ENCODE data around the gene ADCY2. TPM values are rescaled to one million over a fixed set of nuclear protein-coding genes. Genes with fewer than 3 reads are reported as not detected.

The ADCY2 gene
- polyA plus RNA-seq, 4 donors: 0.87 to 3.7 (median 2.2) TPM

DNA sequence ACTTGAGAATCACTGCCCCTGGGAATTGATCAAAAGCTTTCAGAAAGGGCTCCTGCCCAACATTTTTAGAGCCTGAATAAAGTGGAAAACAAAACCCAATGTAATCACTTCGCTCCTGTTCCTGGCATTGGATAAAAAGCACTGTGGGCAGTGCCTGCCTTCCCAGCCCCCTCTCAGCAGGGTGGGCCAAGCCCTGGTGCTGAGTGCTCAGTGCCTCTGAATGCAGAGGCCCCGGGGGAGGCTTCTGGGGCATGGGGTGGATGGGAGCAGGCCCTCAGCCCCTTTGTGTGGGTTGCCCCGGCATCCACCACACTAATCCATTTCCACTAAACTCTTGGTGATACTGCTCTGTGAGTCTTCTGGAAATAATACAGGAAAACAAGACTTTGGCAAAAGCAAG is 399.4 kb downstream of the ADCY2 start:
- 59 to 84% (median 67%) methylated on average over 3 of the region's 3 CpGs for WGBS, 3 donors
- no peak overlapping the region for H3K4me3 ChIP-seq (ENCODE audit: low read depth in 1 of 3, low read length in 3 of 3)
- no peaks in the 10 kb centered on the region for H3K9me3 ChIP-seq (ENCODE audit: control insufficient read depth in 2 of 2, insufficient read depth in 1 of 2, low read depth in 1 of 2, low read length in 1 of 2)
- no peak for DNase-seq
- no peak overlapping the region for H3K27ac ChIP-seq (ENCODE audit: low read depth in 1 of 3, low read length in 2 of 3)
- H3K36me3 ChIP-seq (ENCODE audit: control insufficient read depth in 3 of 3, insufficient read depth in 2 of 3, low read depth in 1 of 3, low read length in 3 of 3): no peaks in the 10 kb centered on the region
- H3K4me1 ChIP-seq (ENCODE audit: control insufficient read depth in 3 of 3, insufficient read depth in 2 of 3, low read depth in 1 of 3, low read length in 2 of 3): no peaks in the 10 kb centered on the region
- H3K27me3 ChIP-seq (ENCODE audit: control insufficient read depth in 3 of 3, insufficient read depth in 3 of 3, low read length in 3 of 3): no peaks in the 10 kb centered on the region
- FAIRE-seq: no peak

DNA sequence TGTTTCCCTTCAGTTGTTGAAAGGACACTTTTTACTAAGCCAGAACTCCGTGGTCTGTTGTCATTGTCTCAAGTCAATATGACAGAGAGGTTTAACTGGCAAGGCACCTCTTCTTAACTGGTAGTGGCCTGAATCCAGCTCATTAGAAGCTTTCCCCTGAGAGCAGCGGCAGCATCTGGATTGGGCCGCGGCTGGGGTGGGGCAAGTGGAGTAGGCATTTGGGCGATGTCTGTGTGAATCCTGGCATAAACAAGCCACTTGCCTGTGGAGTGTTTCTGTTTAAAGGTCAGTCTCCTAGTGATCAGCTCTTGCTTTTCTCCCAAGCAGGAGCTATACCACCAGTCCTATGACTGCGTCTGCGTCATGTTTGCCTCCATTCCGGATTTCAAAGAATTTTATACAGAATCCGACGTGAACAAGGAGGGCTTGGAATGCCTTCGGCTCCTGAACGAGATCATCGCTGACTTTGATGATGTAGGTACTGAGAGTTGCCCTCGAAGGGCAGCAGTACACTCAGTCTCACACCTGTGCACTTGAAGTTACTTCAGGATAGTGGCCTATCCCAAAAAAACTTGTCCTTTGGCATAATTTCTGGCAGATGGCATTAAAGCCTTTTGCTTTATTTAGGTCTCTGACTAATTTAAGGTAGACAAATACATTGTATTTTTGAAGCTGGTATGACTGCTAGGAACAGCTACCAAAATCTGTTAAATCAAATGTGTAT is 406.1 kb downstream of the ADCY2 start:
- FAIRE-seq: no peak

GRCh38 chr5:7802855-7803254 is 406.9 kb downstream of the ADCY2 start:
- no peak for DNase-seq
- FAIRE-seq: no peak
- Histone ChIP-seq H3K4me3 (ENCODE audit: low read depth in 1 of 3, low read length in 3 of 3) (no peak overlapping the region), H3K36me3 (ENCODE audit: control insufficient read depth in 3 of 3, insufficient read depth in 2 of 3, low read depth in 1 of 3, low read length in 3 of 3) (peaks cover 0 to 2% (median 0%) of the 10 kb centered on the region in 3 donors), H3K4me1 (ENCODE audit: control insufficient read depth in 3 of 3, insufficient read depth in 2 of 3, low read depth in 1 of 3, low read length in 2 of 3) (no peaks in the 10 kb centered on the region), H3K27ac (ENCODE audit: low read depth in 1 of 3, low read length in 2 of 3) (no peak overlapping the region), H3K9me3 (ENCODE audit: control insufficient read depth in 2 of 2, insufficient read depth in 1 of 2, low read depth in 1 of 2, low read length in 1 of 2) (no peaks in the 10 kb centered on the region), H3K27me3 (ENCODE audit: control insufficient read depth in 3 of 3, insufficient read depth in 3 of 3, low read length in 3 of 3) (no peaks in the 10 kb centered on the region)
- 76 to 87% (median 79%) methylated on average over 6 of the region's 6 CpGs for WGBS, 3 donors

More for the DNA sequence above, 406.1 kb downstream of the ADCY2 start:
- Histone ChIP-seq H3K9me3 (ENCODE audit: control insufficient read depth in 2 of 2, insufficient read depth in 1 of 2, low read depth in 1 of 2, low read length in 1 of 2) (no peaks in the 10 kb centered on the region), H3K4me3 (ENCODE audit: low read depth in 1 of 3, low read length in 3 of 3) (no peak overlapping the region), H3K4me1 (ENCODE audit: control insufficient read depth in 3 of 3, insufficient read depth in 2 of 3, low read depth in 1 of 3, low read length in 2 of 3) (no peaks in the 10 kb centered on the region), H3K36me3 (ENCODE audit: control insufficient read depth in 3 of 3, insufficient read depth in 2 of 3, low read depth in 1 of 3, low read length in 3 of 3) (peaks cover 0 to 2% (median 0%) of the 10 kb centered on the region in 3 donors), H3K27ac (ENCODE audit: low read depth in 1 of 3, low read length in 2 of 3) (no peak overlapping the region), H3K27me3 (ENCODE audit: control insufficient read depth in 3 of 3, insufficient read depth in 3 of 3, low read length in 3 of 3) (no peaks in the 10 kb centered on the region)
- 79 to 82% (median 80%) methylated on average over 14 of the region's 14 CpGs for WGBS, 3 donors
- no peak for DNase-seq

DNA sequence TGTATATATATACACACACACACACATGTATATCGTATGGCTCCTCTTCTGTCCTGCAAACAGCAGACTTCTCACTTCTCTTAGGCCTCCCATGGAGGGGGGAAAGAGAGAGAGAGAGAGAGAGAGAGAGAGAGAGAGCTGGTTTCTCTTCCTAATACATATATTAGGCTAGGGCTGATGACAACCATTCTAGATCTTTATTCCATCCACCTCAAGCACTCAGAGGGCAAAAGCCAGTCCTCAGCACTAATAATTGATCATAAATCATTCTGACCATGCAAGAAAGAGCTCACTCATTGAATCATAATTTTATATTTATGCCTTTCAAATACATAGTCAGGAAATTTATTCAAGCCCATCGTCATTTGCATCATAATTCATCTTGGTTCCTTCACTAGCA is 408.0 kb downstream of the ADCY2 start:
- no peaks in the 10 kb centered on the region for H3K9me3 ChIP-seq (ENCODE audit: control insufficient read depth in 2 of 2, insufficient read depth in 1 of 2, low read depth in 1 of 2, low read length in 1 of 2)
- no peaks in the 10 kb centered on the region for H3K4me1 ChIP-seq (ENCODE audit: control insufficient read depth in 3 of 3, insufficient read depth in 2 of 3, low read depth in 1 of 3, low read length in 2 of 3)
- H3K36me3 ChIP-seq (ENCODE audit: control insufficient read depth in 3 of 3, insufficient read depth in 2 of 3, low read depth in 1 of 3, low read length in 3 of 3): peaks cover 0 to 2% (median 0%) of the 10 kb centered on the region in 3 donors
- FAIRE-seq (no peak), DNase-seq (no peak)
- no peak overlapping the region for H3K27ac ChIP-seq (ENCODE audit: low read depth in 1 of 3, low read length in 2 of 3)
- H3K4me3 ChIP-seq (ENCODE audit: low read depth in 1 of 3, low read length in 3 of 3): no peak overlapping the region
- H3K27me3 ChIP-seq (ENCODE audit: control insufficient read depth in 3 of 3, insufficient read depth in 3 of 3, low read length in 3 of 3): no peaks in the 10 kb centered on the region
- WGBS, 3 donors: 40 to 70% (median 51%) methylated on average over 2 of the region's 2 CpGs

- Histone ChIP-seq H3K27me3 (ENCODE audit: control insufficient read depth in 3 of 3, insufficient read depth in 3 of 3, low read length in 3 of 3) (no peaks in the 10 kb centered on the region), H3K4me3 (ENCODE audit: low read depth in 1 of 3, low read length in 3 of 3) (no peak overlapping the region), H3K27ac (ENCODE audit: low read depth in 1 of 3, low read length in 2 of 3) (no peak overlapping the region), H3K36me3 (ENCODE audit: control insufficient read depth in 3 of 3, insufficient read depth in 2 of 3, low read depth in 1 of 3, low read length in 3 of 3) (peaks cover 0 to 2% (median 0%) of the 10 kb centered on the region in 3 donors), H3K4me1 (ENCODE audit: control insufficient read depth in 3 of 3, insufficient read depth in 2 of 3, low read depth in 1 of 3, low read length in 2 of 3) (no peaks in the 10 kb centered on the region), H3K9me3 (ENCODE audit: control insufficient read depth in 2 of 2, insufficient read depth in 1 of 2, low read depth in 1 of 2, low read length in 1 of 2) (no peaks in the 10 kb centered on the region)
- WGBS, 3 donors: 78 to 97% (median 92%) methylated on average over 2 of the region's 2 CpGs
- DNase-seq (no peak), FAIRE-seq (no peak)
Measured at GRCh38 chr5:7805379-7805778, 409.4 kb downstream of the ADCY2 start.

DNA sequence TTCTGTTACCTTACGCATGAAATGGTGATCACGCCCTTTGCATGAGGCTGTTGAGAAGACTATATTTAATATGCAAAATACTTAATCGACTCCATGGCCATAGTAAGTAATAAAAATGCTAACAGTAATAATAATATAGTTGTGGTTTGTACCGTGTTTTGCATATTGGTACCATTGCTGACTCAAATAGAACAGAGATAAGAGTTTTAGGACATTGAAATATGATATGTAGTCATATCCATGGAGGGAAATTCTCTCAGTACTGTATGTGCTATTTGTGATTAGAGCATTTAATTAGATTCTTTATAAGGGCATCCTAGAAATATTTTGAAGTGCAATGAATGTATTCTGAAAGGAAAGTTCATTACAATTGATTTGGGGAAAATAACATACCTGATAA is 413.1 kb downstream of the ADCY2 start:
- Histone ChIP-seq H3K27me3 (ENCODE audit: control insufficient read depth in 3 of 3, insufficient read depth in 3 of 3, low read length in 3 of 3) (no peaks in the 10 kb centered on the region), H3K27ac (ENCODE audit: low read depth in 1 of 3, low read length in 2 of 3) (no peak overlapping the region), H3K4me1 (ENCODE audit: control insufficient read depth in 3 of 3, insufficient read depth in 2 of 3, low read depth in 1 of 3, low read length in 2 of 3) (no peaks in the 10 kb centered on the region), H3K9me3 (ENCODE audit: control insufficient read depth in 2 of 2, insufficient read depth in 1 of 2, low read depth in 1 of 2, low read length in 1 of 2) (no peaks in the 10 kb centered on the region), H3K36me3 (ENCODE audit: control insufficient read depth in 3 of 3, insufficient read depth in 2 of 3, low read depth in 1 of 3, low read length in 3 of 3) (peaks cover 0 to 2% (median 0%) of the 10 kb centered on the region in 3 donors), H3K4me3 (ENCODE audit: low read depth in 1 of 3, low read length in 3 of 3) (no peak overlapping the region)
- WGBS, 3 donors: 79 to 86% (median 84%) methylated on average over 4 of the region's 4 CpGs
- FAIRE-seq (no peak), DNase-seq (no peak)

DNA sequence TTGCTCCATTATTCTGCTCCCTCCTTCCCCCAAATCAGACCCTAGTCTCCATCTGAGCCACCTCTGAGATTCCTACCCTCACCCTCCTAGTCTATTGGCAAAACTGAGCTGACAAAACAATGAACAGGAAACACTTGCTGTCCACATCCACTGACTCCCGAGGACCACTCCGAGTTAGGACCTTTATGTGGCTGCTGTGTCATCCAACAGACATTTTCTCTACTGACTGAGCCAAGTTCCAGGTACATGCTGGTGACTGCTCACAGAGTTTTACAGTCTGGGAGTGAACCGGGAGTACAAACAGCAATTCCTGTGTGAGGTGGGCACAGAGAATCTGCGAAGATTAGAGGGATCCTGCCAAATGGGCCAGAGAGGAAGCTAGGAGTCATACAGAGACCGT is 415.8 kb downstream of the ADCY2 start:
- no peaks in the 10 kb centered on the region for H3K9me3 ChIP-seq (ENCODE audit: control insufficient read depth in 2 of 2, insufficient read depth in 1 of 2, low read depth in 1 of 2, low read length in 1 of 2)
- no peaks in the 10 kb centered on the region for H3K27me3 ChIP-seq (ENCODE audit: control insufficient read depth in 3 of 3, insufficient read depth in 3 of 3, low read length in 3 of 3)
- WGBS, 3 donors: 70 to 76% (median 73%) methylated on average over 5 of the region's 5 CpGs
- DNase-seq (no peak), FAIRE-seq (no peak)
- peaks cover 0 to 3% (median 0%) of the 10 kb centered on the region in 3 donors for H3K4me1 ChIP-seq (ENCODE audit: control insufficient read depth in 3 of 3, insufficient read depth in 2 of 3, low read depth in 1 of 3, low read length in 2 of 3)
- no peak overlapping the region for H3K27ac ChIP-seq (ENCODE audit: low read depth in 1 of 3, low read length in 2 of 3)
- H3K36me3 ChIP-seq (ENCODE audit: control insufficient read depth in 3 of 3, insufficient read depth in 2 of 3, low read depth in 1 of 3, low read length in 3 of 3): no peaks in the 10 kb centered on the region
- H3K4me3 ChIP-seq (ENCODE audit: low read depth in 1 of 3, low read length in 3 of 3): no peak overlapping the region

DNA sequence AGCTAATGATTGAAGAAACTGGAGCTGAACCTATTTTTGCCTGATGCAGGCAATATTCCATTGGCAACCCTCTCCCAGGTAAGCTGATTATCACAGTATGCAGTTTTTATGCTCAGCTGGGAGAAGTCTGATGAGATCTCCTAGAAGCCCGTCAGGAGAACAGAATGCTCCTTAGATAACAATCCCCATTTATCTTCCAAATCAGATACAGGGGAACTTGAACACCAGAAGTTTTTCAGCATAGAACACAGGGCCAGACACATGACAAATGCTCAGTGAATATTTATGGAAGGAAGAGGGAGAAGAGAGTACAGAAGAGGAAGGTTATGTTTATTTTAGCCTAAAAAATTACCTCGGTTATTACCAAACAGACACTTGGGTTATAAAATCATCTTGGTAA is 417.1 kb downstream of the ADCY2 start:
- Histone ChIP-seq H3K36me3 (ENCODE audit: control insufficient read depth in 3 of 3, insufficient read depth in 2 of 3, low read depth in 1 of 3, low read length in 3 of 3) (no peaks in the 10 kb centered on the region), H3K27ac (ENCODE audit: low read depth in 1 of 3, low read length in 2 of 3) (no peak overlapping the region), H3K9me3 (ENCODE audit: control insufficient read depth in 2 of 2, insufficient read depth in 1 of 2, low read depth in 1 of 2, low read length in 1 of 2) (no peaks in the 10 kb centered on the region), H3K4me1 (ENCODE audit: control insufficient read depth in 3 of 3, insufficient read depth in 2 of 3, low read depth in 1 of 3, low read length in 2 of 3) (peaks cover 0 to 3% (median 0%) of the 10 kb centered on the region in 3 donors), H3K4me3 (ENCODE audit: low read depth in 1 of 3, low read length in 3 of 3) (no peak overlapping the region), H3K27me3 (ENCODE audit: control insufficient read depth in 3 of 3, insufficient read depth in 3 of 3, low read length in 3 of 3) (no peaks in the 10 kb centered on the region)
- no peak for FAIRE-seq
- no peak for DNase-seq
- WGBS, 3 donors: 45 to 58% (median 51%) methylated on average over 2 of the region's 2 CpGs

DNA sequence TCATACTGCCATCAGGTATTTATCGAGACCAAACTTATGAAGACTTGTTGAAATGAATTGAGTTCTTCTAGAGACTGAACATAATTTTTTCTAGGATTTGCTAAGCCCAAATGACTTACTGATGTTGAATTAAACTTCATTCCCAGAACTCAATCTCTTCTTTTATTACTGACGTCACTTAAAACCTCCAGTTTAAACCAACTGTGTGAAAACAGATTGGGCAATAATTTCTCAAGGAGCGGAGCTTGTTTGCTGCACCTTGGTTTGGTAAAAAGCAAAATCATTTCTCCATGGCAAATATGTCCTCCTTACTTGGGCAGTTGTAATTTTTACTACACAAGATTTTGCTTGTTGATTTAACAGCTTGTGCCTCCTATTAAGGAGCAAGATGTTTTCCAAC is 417.6 kb downstream of the ADCY2 start:
- Histone ChIP-seq H3K4me1 (ENCODE audit: control insufficient read depth in 3 of 3, insufficient read depth in 2 of 3, low read depth in 1 of 3, low read length in 2 of 3) (peaks cover 0 to 3% (median 0%) of the 10 kb centered on the region in 3 donors), H3K9me3 (ENCODE audit: control insufficient read depth in 2 of 2, insufficient read depth in 1 of 2, low read depth in 1 of 2, low read length in 1 of 2) (no peaks in the 10 kb centered on the region), H3K4me3 (ENCODE audit: low read depth in 1 of 3, low read length in 3 of 3) (no peak overlapping the region), H3K36me3 (ENCODE audit: control insufficient read depth in 3 of 3, insufficient read depth in 2 of 3, low read depth in 1 of 3, low read length in 3 of 3) (no peaks in the 10 kb centered on the region), H3K27me3 (ENCODE audit: control insufficient read depth in 3 of 3, insufficient read depth in 3 of 3, low read length in 3 of 3) (no peaks in the 10 kb centered on the region), H3K27ac (ENCODE audit: low read depth in 1 of 3, low read length in 2 of 3) (no peak overlapping the region)
- DNase-seq (no peak), FAIRE-seq (no peak)
- WGBS, 3 donors: 75 to 89% (median 85%) methylated on average over 3 of the region's 3 CpGs
